Adrenal gland (tissue), 12 donors: Measurements from ENCODE around the gene FZD8. TPM values are rescaled to one million over a fixed set of nuclear protein-coding genes. Genes with fewer than 3 reads are reported as not detected.

Experiments
- DNase-seq, 7 donors: peaks; one replicate each; pipeline ENCODE4 v3.0.0-alpha.2; 2019 to 2020
- H3K27ac ChIP-seq, 5 donors: fragments of 200-600 bp; sonication (generic) in 4 of 5; 1 replicate in 3 of 5; 2 replicates in 2 of 5; pipeline versions ENCODE4 v1.5.1 to v1.8.0; 2016 to 2020; ENCODE audit warnings: mild to moderate bottlenecking in 1 of 5
- H3K27me3 ChIP-seq: fragments of 200-600 bp; 2 replicates; pipeline ENCODE4 v1.8.0; 2021
- H3K36me3 ChIP-seq, 2 donors: fragments of 200-600 bp; replicated peaks in 1 of 2; 1 replicate in 1 of 2; 2 replicates in 1 of 2; pipeline versions ENCODE4 v1.5.1 to v1.8.0; 2018 to 2022
- H3K4me1 ChIP-seq, 2 donors: fragments of 200-600 bp; replicated peaks in 1 of 2; 1 replicate in 1 of 2; 2 replicates in 1 of 2; pipeline versions ENCODE4 v1.5.1 to v1.8.0; 2018 to 2021
- H3K4me3 ChIP-seq, 4 donors: fragments of 200-600 bp; sonication (generic) in 3 of 4; one replicate each; pipeline ENCODE4 v1.5.1; 2016 to 2018
- H3K9me3 ChIP-seq, 3 donors: fragments of 200-600 bp; sonication (generic) in 1 of 3; replicated peaks in 1 of 3; 1 replicate in 2 of 3; 2 replicates in 1 of 3; pipeline versions ENCODE4 v1.5.1 to v1.8.0; 2016 to 2021
- CTCF ChIP-seq, 6 experiments: fragments of 450-650 bp in 4 of 6; fragments of 200-600 bp in 2 of 6; sonication (generic) in 1 of 6; IDR thresholded peaks; 1 replicate in 5 of 6; 2 replicates in 1 of 6; pipeline versions ENCODE4 v1.5.1 to v1.8.0; 2016 to 2021; ENCODE audit warnings: antibody characterized with exemption in 6 of 6, mild to moderate bottlenecking in 2 of 6, moderate library complexity in 1 of 6
- POLR2A ChIP-seq, 2 donors: fragments of 450-650 bp; IDR thresholded peaks; one replicate each; pipeline ENCODE4 v1.6.1; 2017; ENCODE audit warnings: antibody characterized with exemption in 2 of 2, mild to moderate bottlenecking in 2 of 2, moderate library complexity in 1 of 2
- WGBS, 4 donors: extraction: QIAGEN DNeasy Blood & Tissue Kit in 2 of 4; methylation state at CpG; one replicate each; pipeline versions ENCODE4 v1.1.5 to v1.1.7; 2013 to 2017; 5-methylcytosine and 5-hydroxymethylcytosine counted together
- intact Hi-C, 2 donors: fragments of 100-400 bp; cut with DNase I; formaldehyde crosslinking; loops; one replicate each; pipeline versions ENCODE4 v1.14.1 to v1.15.0; 2022 to 2023
- polyA plus RNA-seq, 3 donors: library from polyadenylated mRNA; stranded (reverse); fragments of 200-250 nt in 2 of 3; fragments of 350-450 nt in 1 of 3; fragmentation: Illumina TruSeq in 1 of 3; extraction: RNeasy Lipid Tissue Mini Kit (QIAGEN cat#74804) in 1 of 3; gene quantifications; one replicate each; pipeline ENCODE4 v1.2.3, GENCODE V29; 2013 to 2014
- total RNA-seq, 9 donors: library from RNA; depleted of rRNA in 4 of 9; stranded (reverse); fragments of >200 nt in 4 of 9; fragments of 120-200 nt in 1 of 9; fragmentation: NEBNext Ultra II Directional in 1 of 9; extraction: Animal tissue kit (Norgen Biotek cat#: 25700) in 1 of 9; gene quantifications; one replicate each; pipeline versions ENCODE4 v1.1.0 to v1.2.4, GENCODE V29; 2013 to 2023
- donor health status: healthy with polysubstance abuse.
- donor health status: Bipolar disorder and iron deficiency.
- donor health status: DM: yes; HTN: yes; CAD: no.
- donor health status: DM: no; HTN: no; CAD: no.
- donor health status: DM: no; HTN: no; CAD: no.
- donor health status: DM: yes; HTN: yes; CAD: no.

The FZD8 gene
- total and polyA plus RNA-seq, 12 donors: 0.97 to 5.9 (median 3.8) TPM

- Histone ChIP-seq H3K27me3 (peaks cover 15% of the 10 kb centered on the region), H3K27ac (no peak overlapping the region), H3K9me3 (no peaks in the 10 kb centered on the region), H3K36me3 (no peaks in the 10 kb centered on the region), H3K4me1 (peaks cover 0 to 9% of the 10 kb centered on the region in 2 donors), H3K4me3 (no peak overlapping the region)
- no peak for TF ChIP-seq CTCF (IDR thresholded peaks at IDR 0.05)
- TF ChIP-seq POLR2A (IDR thresholded peaks at IDR 0.05): no peak
- intact Hi-C loops: no loop called here
- DNase-seq: no peak
- WGBS, 4 donors: 83 to 85% (median 84%) methylated on average over 6 of the region's 6 CpGs
These were observed 35.7 kb downstream of the FZD8 start for GRCh38 chr10:35606430-35606829.

- H3K27ac ChIP-seq: no peak within 1 kb of the TSS
- no peak for DNase-seq
- WGBS, 4 donors: 58 to 77% (median 74%) methylated on average over 8 of the region's 8 CpGs
- peaks cover 0 to 9% of the 10 kb centered on the region in 2 donors for H3K4me1 ChIP-seq
- intact Hi-C loops: no loop called here
- no peak within 1 kb of the TSS for H3K4me3 ChIP-seq
- H3K27me3 ChIP-seq: peaks cover 15% of the 10 kb centered on the region
- no peaks in the 10 kb centered on the region for H3K9me3 ChIP-seq
- H3K36me3 ChIP-seq: no peaks in the 10 kb centered on the region
- TF ChIP-seq POLR2A (IDR thresholded peaks at IDR 0.05) (no peak), CTCF (IDR thresholded peaks at IDR 0.05) (no peak)
These were observed 36.9 kb downstream of the FZD8 start, which contains the start of gene GJD4 for GRCh38 chr10:35605191-35605590. Gene GJD4, plus strand, starts transcription at chr10:35605341. Its CDS starts 227 bp downstream, at chr10:35605568.

DNA sequence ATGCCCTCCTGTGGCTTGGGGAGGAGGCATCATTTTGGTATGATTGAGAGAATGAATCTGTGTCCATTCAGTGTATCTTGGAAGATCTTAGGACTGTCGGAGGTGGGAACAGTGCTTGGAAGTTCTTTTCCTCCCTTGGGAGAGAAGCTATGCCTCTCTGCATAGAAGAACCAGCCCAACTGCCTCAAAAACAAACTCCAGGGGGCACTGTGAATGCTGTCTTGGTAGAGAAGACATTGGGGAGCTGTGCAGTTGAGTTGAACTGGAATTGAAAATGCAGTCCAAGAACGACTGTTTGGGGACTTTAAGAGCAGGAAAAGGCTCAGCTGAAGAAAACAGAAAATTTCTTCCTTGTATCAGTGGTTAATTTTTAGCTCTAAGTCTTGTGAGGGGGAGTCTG is 41.9 kb downstream of the FZD8 start:
- TF ChIP-seq POLR2A (IDR thresholded peaks at IDR 0.05): no peak
- no peak for TF ChIP-seq CTCF (IDR thresholded peaks at IDR 0.05)
- DNase-seq: no peak
- Histone ChIP-seq H3K36me3 (no peaks in the 10 kb centered on the region), H3K4me3 (no peak overlapping the region), H3K4me1 (no peaks in the 10 kb centered on the region), H3K9me3 (no peaks in the 10 kb centered on the region), H3K27ac (no peak overlapping the region), H3K27me3 (no peaks in the 10 kb centered on the region)
- intact Hi-C loops: no loop called here
- 65 to 86% (median 73%) methylated on average over 2 of the region's 2 CpGs for WGBS, 4 donors

- H3K27me3 ChIP-seq: no peaks in the 10 kb centered on the region
- H3K36me3 ChIP-seq: no peaks in the 10 kb centered on the region
- TF ChIP-seq POLR2A (IDR thresholded peaks at IDR 0.05): no peak
- TF ChIP-seq CTCF (IDR thresholded peaks at IDR 0.05): peak; percentile 8 to 42 (median 28)
- intact Hi-C loops: no loop called here
- H3K9me3 ChIP-seq: no peaks in the 10 kb centered on the region
- H3K27ac ChIP-seq: no peak overlapping the region
- WGBS, 4 donors: 28 to 37% (median 33%) methylated on average over 6 of the region's 6 CpGs
- no peak overlapping the region for H3K4me3 ChIP-seq
- H3K4me1 ChIP-seq: no peaks in the 10 kb centered on the region
- peak in 1 of 7 donors; percentile 25 for DNase-seq
These were observed 43.7 kb downstream of the FZD8 start for GRCh38 chr10:35598379-35598778.
